Stimulated activated naive CD8-positive, alpha-beta T cell treated with anti-CD3 and anti-CD28 coated beads, Interleukin-15, Interleukin-2, amounts not matched to agents 100 ng/mL and 50 ng/mL, for 24 hours (primary cell): ENCODE data around the gene MTURN.
A peak's percentile ranks its signal among the peaks of the same experiment; 100 is the strongest.

Source experiments
- H3K27ac Mint-ChIP-seq: one replicate; pipeline ENCODE4 v1.8.0; 2021; ENCODE audit warnings: mild to moderate bottlenecking, mixed read lengths
- H3K27me3 Mint-ChIP-seq: one replicate; pipeline ENCODE4 v1.8.0; 2021; ENCODE audit warnings: mixed read lengths
- H3K36me3 Mint-ChIP-seq: one replicate; pipeline ENCODE4 v1.8.0; 2021; ENCODE audit warnings: low read depth, mixed read lengths
- H3K4me1 Mint-ChIP-seq: one replicate; pipeline ENCODE4 v1.8.0; 2021; ENCODE audit warnings: low read depth, mixed read lengths
- H3K4me3 Mint-ChIP-seq: one replicate; pipeline ENCODE4 v1.8.0; 2021; ENCODE audit warnings: mild to moderate bottlenecking, mixed read lengths
- H3K9me3 Mint-ChIP-seq: one replicate; pipeline ENCODE4 v1.8.0; 2021; ENCODE audit warnings: mixed read lengths

The MTURN gene

GRCh38 chr7:30163231-30163894 is 28.6 kb downstream of the MTURN start:
- no peaks in the 10 kb centered on the region for H3K9me3 Mint-ChIP-seq
- peaks cover 53% of the 10 kb centered on the region for H3K4me1 Mint-ChIP-seq
- peak overlapping the region; percentile 46 for H3K4me3 Mint-ChIP-seq
- H3K27ac Mint-ChIP-seq, result peak overlapping the region; percentile 72
- H3K27me3 Mint-ChIP-seq, result no peaks in the 10 kb centered on the region
- H3K36me3 Mint-ChIP-seq, result no peaks in the 10 kb centered on the region

DNA sequence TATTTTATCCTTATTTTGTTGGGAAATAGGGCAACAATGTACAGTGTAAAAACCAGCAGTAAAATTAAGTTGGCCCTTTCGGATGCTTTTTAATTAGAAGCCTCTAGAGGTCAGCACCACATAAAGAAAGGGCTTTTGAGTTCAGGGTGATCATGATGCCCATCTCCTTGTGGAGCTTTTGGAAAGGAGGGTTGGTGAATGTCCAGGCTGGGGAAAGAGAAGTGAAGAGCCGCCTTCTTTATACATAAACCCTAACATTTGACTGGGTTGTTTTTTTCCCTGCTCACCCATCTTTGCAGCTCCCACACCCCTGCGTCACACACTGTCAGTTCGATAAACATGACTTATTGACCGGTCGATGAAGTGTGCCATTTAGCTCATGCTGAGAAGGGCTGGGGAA is 29.8 kb downstream of the MTURN start:
- Mint-ChIP-seq H3K27ac (no peak overlapping the region), H3K9me3 (no peaks in the 10 kb centered on the region), H3K4me1 (peaks cover 41% of the 10 kb centered on the region), H3K27me3 (no peaks in the 10 kb centered on the region), H3K4me3 (no peak overlapping the region), H3K36me3 (no peaks in the 10 kb centered on the region)

DNA sequence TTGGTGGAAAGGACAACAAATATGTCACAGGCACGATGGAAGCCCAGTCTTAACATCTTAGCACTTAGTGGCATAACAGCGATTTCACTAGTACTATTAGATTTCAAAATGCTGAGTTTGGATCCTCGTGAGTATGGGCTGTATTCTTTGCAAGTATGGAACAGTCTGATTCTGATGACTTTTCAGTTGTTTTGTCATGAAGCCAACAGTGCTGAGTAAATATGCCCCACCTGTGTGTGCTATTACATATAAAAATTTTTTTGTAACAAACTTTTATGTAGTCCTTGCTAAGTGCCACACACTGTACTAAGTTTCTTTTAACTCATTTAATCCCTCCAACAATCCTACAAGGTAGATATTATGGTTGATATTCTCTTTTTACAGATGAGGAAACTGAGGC is 30.8 kb downstream of the MTURN start:
- H3K9me3 Mint-ChIP-seq, result no peaks in the 10 kb centered on the region
- no peaks in the 10 kb centered on the region for H3K27me3 Mint-ChIP-seq
- H3K36me3 Mint-ChIP-seq, result no peaks in the 10 kb centered on the region
- no peak overlapping the region for H3K4me3 Mint-ChIP-seq
- H3K4me1 Mint-ChIP-seq, result peaks cover 32% of the 10 kb centered on the region
- no peak overlapping the region for H3K27ac Mint-ChIP-seq

- H3K4me1 Mint-ChIP-seq, result peaks cover 27% of the 10 kb centered on the region
- no peak overlapping the region for H3K4me3 Mint-ChIP-seq
- no peaks in the 10 kb centered on the region for H3K9me3 Mint-ChIP-seq
- H3K36me3 Mint-ChIP-seq, result no peaks in the 10 kb centered on the region
- no peak overlapping the region for H3K27ac Mint-ChIP-seq
- no peaks in the 10 kb centered on the region for H3K27me3 Mint-ChIP-seq
These were observed 31.5 kb downstream of the MTURN start for GRCh38 chr7:30166155-30166840.

- H3K27me3 Mint-ChIP-seq, result no peaks in the 10 kb centered on the region
These were observed 32.1 kb downstream of the MTURN start for GRCh38 chr7:30166841-30167235.

DNA sequence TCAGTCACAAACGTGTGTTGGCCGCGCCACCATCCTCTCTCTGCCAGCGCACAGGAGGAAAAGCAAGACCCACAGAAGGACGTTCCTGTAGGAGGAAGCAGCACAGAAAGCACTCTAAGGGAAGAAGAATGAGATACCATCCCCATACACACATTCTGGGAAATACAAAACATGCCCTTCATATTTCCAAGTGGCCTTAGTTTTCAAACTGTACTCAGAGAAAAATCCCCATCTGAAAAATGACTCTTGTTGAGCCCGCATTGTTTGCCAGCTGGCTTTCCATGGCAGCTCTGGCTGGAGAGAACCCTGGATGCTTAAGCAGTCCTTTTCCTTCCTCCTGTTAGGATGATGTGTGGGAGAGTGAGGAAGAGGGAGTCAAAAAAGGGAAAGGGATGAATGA is 33.1 kb downstream of the MTURN start:
- H3K4me1 Mint-ChIP-seq, result peaks cover 17% of the 10 kb centered on the region
- no peaks in the 10 kb centered on the region for H3K27me3 Mint-ChIP-seq
- H3K4me3 Mint-ChIP-seq, result no peak overlapping the region
- no peaks in the 10 kb centered on the region for H3K9me3 Mint-ChIP-seq
- H3K36me3 Mint-ChIP-seq, result no peaks in the 10 kb centered on the region
- no peak overlapping the region for H3K27ac Mint-ChIP-seq

More at GRCh38 chr7:30166841-30167235, 32.1 kb downstream of the MTURN start:
- Mint-ChIP-seq H3K4me3 (no peak overlapping the region), H3K4me1 (peaks cover 27% of the 10 kb centered on the region), H3K27ac (no peak overlapping the region), H3K9me3 (no peaks in the 10 kb centered on the region), H3K36me3 (no peaks in the 10 kb centered on the region)

DNA sequence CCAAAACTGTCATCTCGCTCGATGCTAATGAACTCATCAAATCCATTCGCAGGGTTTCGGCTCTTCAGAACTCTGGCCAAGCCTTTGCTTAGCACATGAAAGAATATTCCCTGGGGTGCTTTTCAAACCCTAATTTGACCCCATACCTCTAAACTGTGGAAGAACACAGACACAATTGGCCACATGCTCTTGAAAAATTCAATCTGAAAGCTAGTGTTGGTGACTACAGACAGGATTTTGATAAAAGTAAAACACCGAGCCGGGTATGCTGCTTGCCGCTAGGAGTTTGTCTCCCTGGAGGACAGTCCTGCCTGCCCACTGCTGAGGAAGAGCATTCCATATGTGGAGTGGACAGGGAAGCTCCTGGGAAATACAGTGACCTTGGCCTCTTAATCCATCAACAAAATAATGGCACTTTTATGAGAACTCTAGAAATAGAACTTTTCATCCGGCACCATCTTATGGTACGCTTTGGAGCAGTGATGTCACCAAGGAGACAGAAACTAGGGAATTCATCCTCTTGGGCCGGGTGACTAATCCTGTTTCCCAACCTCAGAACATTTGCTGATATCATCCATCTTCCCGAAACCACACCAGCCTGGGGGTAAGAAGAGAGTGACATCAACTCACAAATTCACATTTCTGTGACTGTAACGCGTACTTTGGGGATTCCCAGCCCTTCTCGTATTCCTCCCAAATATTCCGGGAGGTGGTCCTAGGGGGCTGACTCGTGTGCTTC is 34.2 kb downstream of the MTURN start:
- Mint-ChIP-seq H3K27me3 (no peaks in the 10 kb centered on the region), H3K4me1 (peaks cover 6% of the 10 kb centered on the region), H3K36me3 (no peaks in the 10 kb centered on the region), H3K4me3 (no peak overlapping the region), H3K27ac (no peak overlapping the region), H3K9me3 (no peaks in the 10 kb centered on the region)

GRCh38 chr7:30169579-30169978 is 34.8 kb downstream of the MTURN start:
- peaks cover 2% of the 10 kb centered on the region for H3K4me1 Mint-ChIP-seq
- no peak overlapping the region for H3K4me3 Mint-ChIP-seq
- H3K36me3 Mint-ChIP-seq, result no peaks in the 10 kb centered on the region
- H3K27me3 Mint-ChIP-seq, result no peaks in the 10 kb centered on the region
- no peak overlapping the region for H3K27ac Mint-ChIP-seq
- H3K9me3 Mint-ChIP-seq, result no peaks in the 10 kb centered on the region

- Mint-ChIP-seq H3K27ac (no peak overlapping the region), H3K4me1 (no peaks in the 10 kb centered on the region), H3K4me3 (no peak overlapping the region), H3K36me3 (no peaks in the 10 kb centered on the region), H3K9me3 (no peaks in the 10 kb centered on the region), H3K27me3 (no peaks in the 10 kb centered on the region)
These were observed 35.9 kb downstream of the MTURN start for GRCh38 chr7:30170476-30171205.

DNA sequence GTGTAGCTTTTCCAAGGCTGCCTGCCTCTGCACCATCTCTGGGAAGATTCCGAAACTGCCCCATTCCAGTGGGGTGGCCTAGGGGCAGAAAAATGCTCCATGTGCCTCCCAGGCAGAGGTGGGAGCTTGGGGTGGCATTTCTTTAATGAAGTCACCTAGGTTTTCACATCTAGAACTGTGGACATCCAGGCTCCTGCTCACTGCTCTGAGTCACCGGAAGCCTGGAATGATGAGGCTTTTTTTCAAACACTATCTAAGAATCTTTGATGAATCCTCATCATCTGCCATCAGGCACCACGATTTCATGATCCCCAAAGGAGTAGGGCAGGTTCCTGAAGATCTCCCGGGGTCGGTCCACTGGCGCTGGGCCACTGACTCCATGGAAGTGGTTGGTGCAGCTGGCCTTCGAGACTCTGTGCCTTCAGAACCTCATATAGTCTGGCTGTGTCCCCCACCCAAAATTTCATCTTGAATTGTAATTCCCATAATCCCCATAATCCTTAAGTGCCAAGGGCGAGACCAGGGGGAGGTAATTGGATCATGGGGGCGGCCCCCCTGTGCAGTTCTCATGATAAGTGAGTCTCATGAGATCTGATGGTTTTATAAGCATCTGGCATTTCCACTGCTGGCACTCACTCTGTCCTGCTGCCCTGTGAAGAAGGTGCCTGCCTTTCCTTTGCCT is 37.1 kb downstream of the MTURN start:
- Mint-ChIP-seq H3K27me3 (no peaks in the 10 kb centered on the region), H3K27ac (no peak overlapping the region), H3K4me3 (no peak overlapping the region)

DNA sequence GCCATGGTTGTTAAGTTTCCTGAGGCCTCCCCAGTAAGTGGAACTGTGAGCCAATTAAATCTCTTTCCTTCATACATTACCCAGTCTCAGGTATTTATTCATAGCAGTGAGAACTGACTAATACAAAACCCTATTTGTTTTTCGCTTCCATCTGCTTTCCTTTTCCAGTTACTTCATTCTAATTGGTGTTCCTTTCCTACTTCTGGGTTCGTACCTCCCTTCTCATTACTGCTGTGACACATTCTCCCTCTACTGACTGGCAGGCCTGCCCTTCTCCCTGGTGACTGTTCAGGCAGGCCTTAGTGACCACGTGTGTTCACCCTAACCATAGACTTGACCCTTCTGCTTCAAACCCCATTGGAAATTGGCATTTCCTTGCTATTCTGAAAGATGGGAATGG is 37.7 kb downstream of the MTURN start:
- no peak overlapping the region for H3K27ac Mint-ChIP-seq
- no peaks in the 10 kb centered on the region for H3K9me3 Mint-ChIP-seq
- H3K27me3 Mint-ChIP-seq, result no peaks in the 10 kb centered on the region
- H3K4me3 Mint-ChIP-seq, result no peak overlapping the region
- no peaks in the 10 kb centered on the region for H3K4me1 Mint-ChIP-seq
- H3K36me3 Mint-ChIP-seq, result no peaks in the 10 kb centered on the region

More for the DNA sequence above, 37.1 kb downstream of the MTURN start:
- Mint-ChIP-seq H3K4me1 (no peaks in the 10 kb centered on the region), H3K9me3 (no peaks in the 10 kb centered on the region), H3K36me3 (no peaks in the 10 kb centered on the region)

DNA sequence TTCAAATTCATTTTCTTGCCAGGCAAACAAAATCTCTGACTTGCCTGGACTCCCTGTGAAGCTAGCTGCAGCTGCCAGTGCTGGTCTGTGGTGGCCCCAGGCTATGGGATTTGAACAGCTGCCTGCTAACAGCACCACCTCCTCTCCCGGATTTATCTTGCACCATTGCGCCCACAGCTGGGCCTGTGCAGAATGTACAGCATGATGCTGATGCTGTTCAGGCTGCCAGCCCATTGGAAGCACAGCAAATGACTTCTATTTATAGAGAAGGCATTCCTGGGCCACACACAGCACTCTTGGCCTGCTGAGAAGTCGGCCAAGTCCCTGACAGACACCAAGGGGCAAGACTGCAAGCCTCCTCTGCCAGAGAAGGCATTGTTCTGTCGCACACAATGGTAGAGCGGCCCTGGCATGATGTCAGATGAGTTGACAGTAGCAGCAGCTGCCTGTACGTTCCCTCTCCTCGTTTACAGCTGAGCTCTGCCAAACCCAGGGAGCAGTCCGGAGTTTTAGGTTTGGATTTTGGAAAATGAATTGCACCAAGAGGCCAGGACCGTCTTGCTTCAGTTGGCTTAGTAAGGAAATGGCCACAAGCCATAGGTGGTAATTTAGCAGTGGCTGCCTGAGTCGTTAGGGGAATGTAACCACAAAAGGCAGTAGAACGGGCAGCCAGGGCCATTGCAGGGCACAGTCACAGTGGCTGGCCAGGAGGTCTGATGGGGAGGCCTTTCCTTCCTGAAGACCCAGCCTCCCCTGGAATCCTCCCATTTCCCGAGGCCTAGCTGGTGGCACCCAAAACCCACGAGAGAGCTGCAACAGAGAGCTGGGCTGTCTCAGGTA is 38.5 kb downstream of the MTURN start:
- Mint-ChIP-seq H3K27me3 (no peaks in the 10 kb centered on the region), H3K27ac (no peak overlapping the region), H3K36me3 (no peaks in the 10 kb centered on the region), H3K4me1 (no peaks in the 10 kb centered on the region), H3K4me3 (no peak overlapping the region), H3K9me3 (no peaks in the 10 kb centered on the region)

DNA sequence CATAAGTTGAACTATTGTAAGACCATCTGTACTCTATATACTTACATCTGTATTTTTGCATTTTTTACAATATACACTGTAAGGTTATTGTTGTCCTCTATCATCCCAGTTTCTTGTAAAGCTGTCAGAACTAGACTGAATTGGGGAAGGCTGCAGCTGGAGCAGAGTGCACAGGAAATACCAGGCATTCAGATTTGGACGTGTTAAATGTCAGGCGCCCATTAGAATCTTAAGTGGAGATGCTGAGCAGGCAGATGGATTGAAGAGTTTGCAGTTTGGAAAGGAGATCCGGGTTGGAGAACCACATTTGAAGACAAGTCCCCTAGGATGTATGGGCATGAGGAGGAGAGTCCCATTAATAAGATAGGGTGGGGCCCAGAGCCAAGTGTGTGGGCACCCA is 40.4 kb downstream of the MTURN start:
- no peak overlapping the region for H3K27ac Mint-ChIP-seq
- H3K36me3 Mint-ChIP-seq, result no peaks in the 10 kb centered on the region
- no peak overlapping the region for H3K4me3 Mint-ChIP-seq

More for the DNA sequence above, 40.4 kb downstream of the MTURN start:
- Mint-ChIP-seq H3K4me1 (peaks cover 9% of the 10 kb centered on the region), H3K27me3 (no peaks in the 10 kb centered on the region), H3K9me3 (no peaks in the 10 kb centered on the region)
